Upper lobe of left lung (tissue), 4 donors: ENCODE measurements around the gene IYD.

Experiments
- CTCF ChIP-seq, 6 experiments: fragments of 450-650 bp in 4 of 6; fragments of 200-600 bp in 2 of 6; sonication (generic) in 2 of 6; IDR thresholded peaks; one replicate each; pipeline ENCODE4 v1.5.1; 2016 to 2019; ENCODE audit warnings: antibody characterized with exemption in 6 of 6
- POLR2AphosphoS5 ChIP-seq, 2 donors: sonication (generic); formaldehyde crosslinking; IDR thresholded peaks; one replicate each; pipeline ENCODE4 v1.5.1; 2017; ENCODE audit warnings: antibody characterized with exemption in 2 of 2

- TF ChIP-seq CTCF (IDR thresholded peaks at IDR 0.05) = no peak
- no peak for TF ChIP-seq POLR2AphosphoS5 (IDR thresholded peaks at IDR 0.05)
Measured at GRCh38 chr6:150355932-150356331, 12.9 kb upstream of the IYD start.
